GM23338 (cell line): Measurements from ENCODE around the gene PPP5C. TPM values are rescaled to one million over a fixed set of nuclear protein-coding genes. Genes with fewer than 3 reads are reported as not detected.

ENCODE experiments used
- ATAC-seq: fragments of 200-7000 bp; cut with Tn5 transposase; 3 replicates; pipeline ENCODE4 v1.9.1; 2020
- DNase-seq: peaks from one replicate; pipeline ENCODE4 v3.0.0-alpha.2; 2015; ENCODE audit warnings: low spot score
- H2AFZ ChIP-seq: fragments of 200-600 bp; sonication (generic); 2 replicates; pipeline ENCODE4 v1.8.0; 2016; ENCODE audit warnings: antibody characterized with exemption, mild to moderate bottlenecking, moderate library complexity
- H3F3A ChIP-seq: fragments of 200-600 bp; sonication (generic); replicated peaks from 2 replicates; pipeline ENCODE4 v1.8.0; 2017; ENCODE audit warnings: antibody characterized with exemption, mixed run types, low read depth
- H3K27ac ChIP-seq: fragments of 200-600 bp; sonication (generic); 2 replicates; pipeline ENCODE4 v1.6.1; 2016; ENCODE audit warnings: low read depth
- H3K27me3 ChIP-seq: fragments of 200-600 bp; sonication (generic); 2 replicates; pipeline ENCODE4 v1.8.0; 2016; ENCODE audit warnings: mild to moderate bottlenecking, mixed run types, moderate library complexity; ENCODE audit not compliant: insufficient read depth
- H3K36me3 ChIP-seq: fragments of 200-600 bp; sonication (generic); 2 replicates; pipeline ENCODE4 v1.8.0; 2016; ENCODE audit warnings: mild to moderate bottlenecking; ENCODE audit not compliant: insufficient read depth
- H3K4me1 ChIP-seq: fragments of 200-600 bp; sonication (generic); 2 replicates; pipeline ENCODE4 v1.8.0; 2016; ENCODE audit warnings: mild to moderate bottlenecking, moderate library complexity; ENCODE audit not compliant: insufficient read depth
- H3K4me2 ChIP-seq: fragments of 200-600 bp; sonication (generic); 2 replicates; pipeline ENCODE4 v1.7.1; 2017; ENCODE audit warnings: mixed run types
- H3K4me3 ChIP-seq: fragments of 200-600 bp; sonication (generic); 2 replicates; pipeline ENCODE4 v1.6.1; 2016; ENCODE audit warnings: mixed run types
- H3K79me2 ChIP-seq: fragments of 200-600 bp; sonication (generic); replicated peaks from 2 replicates; pipeline ENCODE4 v1.8.0; 2017; ENCODE audit warnings: mild to moderate bottlenecking; ENCODE audit not compliant: insufficient read depth
- H3K9me2 ChIP-seq: fragments of 200-600 bp; sonication (generic); 2 replicates; pipeline ENCODE4 v1.8.0; 2017; ENCODE audit not compliant: insufficient read depth
- H4K20me1 ChIP-seq: fragments of 200-600 bp; sonication (generic); replicated peaks from 2 replicates; pipeline ENCODE4 v1.8.0; 2017; ENCODE audit warnings: mild to moderate bottlenecking; ENCODE audit not compliant: insufficient read depth
- H3K27ac Mint-ChIP-seq: 2 replicates; pipeline ENCODE4 v1.8.0; 2020; ENCODE audit warnings: inconsistent platforms, mild to moderate bottlenecking, moderate library complexity, mixed read lengths
- H3K27me3 Mint-ChIP-seq: 3 replicates; pipeline ENCODE4 v1.8.0; 2022; ENCODE audit warnings: low read depth, mild to moderate bottlenecking, moderate library complexity, mixed read lengths, inconsistent platforms; ENCODE audit not compliant: insufficient read depth, poor library complexity
- H3K36me3 Mint-ChIP-seq: 3 replicates; pipeline ENCODE4 v1.8.0; 2021; ENCODE audit warnings: low read depth, mild to moderate bottlenecking, inconsistent platforms, moderate library complexity, mixed read lengths
- H3K4me1 Mint-ChIP-seq: 3 replicates; pipeline ENCODE4 v1.8.0; 2020; ENCODE audit warnings: mild to moderate bottlenecking, inconsistent platforms, mixed read lengths
- H3K4me3 Mint-ChIP-seq: 3 replicates; pipeline ENCODE4 v1.8.0; 2021; ENCODE audit warnings: moderate library complexity, mild to moderate bottlenecking, inconsistent platforms, mixed read lengths
- H3K9me3 Mint-ChIP-seq: 3 replicates; pipeline ENCODE4 v1.8.0; 2020; ENCODE audit warnings: moderate library complexity, mild to moderate bottlenecking, inconsistent platforms, mixed read lengths
- EZH2 ChIP-seq: fragments of 200-600 bp; sonication (generic); IDR thresholded peaks from one replicate; pipeline ENCODE4 v1.8.0; 2017; ENCODE audit warnings: antibody characterized with exemption, mild to moderate bottlenecking, low read depth; ENCODE audit not compliant: unreplicated experiment
- polyA plus RNA-seq: library from polyadenylated mRNA; unstranded; fragments of >200 nt; fragmentation: Nextera tagmentation; extraction: Ambion mirVana; gene quantifications from 2 replicates; pipeline ENCODE4 v1.2.1, GENCODE V29; 2016
- total RNA-seq: library from RNA; depleted of rRNA; stranded (reverse); fragments of >200 nt; shearing (Covaris generic); gene quantifications from 2 replicates; pipeline ENCODE4 v1.2.3, GENCODE V29; 2014
- TF ChIP-seq, protein P1 (sequence below): IDR thresholded peaks from one replicate; pipeline ENCODE4 v1.6.1; 2018; ENCODE audit warnings: antibody characterized with exemption; ENCODE audit not compliant: unreplicated experiment
- TF ChIP-seq, protein P2 (sequence below): fragments of 250-450 bp; sonication (Bioruptor Pico); IDR thresholded peaks from 2 replicates; pipeline ENCODE4 v1.5.0; 2020; ENCODE audit warnings: mild to moderate bottlenecking, moderate library complexity

PPP5C gene
- total and polyA plus RNA-seq, 2 experiments from 2014 or later = 51.6 to 123 TPM

DNA sequence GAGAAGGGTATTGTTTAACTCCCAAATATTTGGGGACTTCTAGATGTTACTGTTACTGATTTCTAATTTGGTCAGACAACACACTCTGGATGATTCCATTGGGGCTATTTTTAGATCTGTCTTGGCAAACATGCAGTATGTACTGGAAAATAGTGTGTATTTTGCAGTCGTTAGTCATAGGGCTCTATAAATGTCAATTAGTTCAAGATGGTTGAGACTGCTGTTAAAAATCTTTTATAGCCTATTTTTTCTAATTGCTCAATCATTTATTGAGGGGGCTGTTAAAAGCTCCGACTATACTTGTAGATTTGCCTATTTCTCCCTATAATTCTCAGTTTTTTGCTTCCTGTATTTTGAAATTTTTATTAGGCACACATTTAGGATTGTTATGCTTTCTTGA lies 31.4 kb downstream of the PPP5C start:
- no peak for DNase-seq
- H3K27ac Mint-ChIP-seq = no peak overlapping the region
- no peaks in the 10 kb centered on the region; the same call in 1 of the 2 replicates for H3F3A ChIP-seq
- H3K36me3 ChIP-seq = peaks cover 10% of the 10 kb centered on the region; the same call in 1 of the 2 replicates
- no peak overlapping the region for H2AFZ ChIP-seq
- H3K9me3 Mint-ChIP-seq = no peaks in the 10 kb centered on the region
- no peak for ATAC-seq
- no peak overlapping the region for H3K4me3 Mint-ChIP-seq
- peaks cover 20% of the 10 kb centered on the region for H4K20me1 ChIP-seq
- H3K4me2 ChIP-seq = no peak overlapping the region
- H3K4me3 ChIP-seq = no peak overlapping the region
- H3K9me2 ChIP-seq = no peaks in the 10 kb centered on the region
- no peaks in the 10 kb centered on the region for H3K27me3 ChIP-seq
- peaks cover 52% of the 10 kb centered on the region for H3K79me2 ChIP-seq
- no peak overlapping the region for H3K27ac ChIP-seq
- H3K27me3 Mint-ChIP-seq = peaks cover 8% of the 10 kb centered on the region
- H3K4me1 Mint-ChIP-seq = peaks cover 21% of the 10 kb centered on the region
- H3K4me1 ChIP-seq = peaks cover 12% of the 10 kb centered on the region
- peaks cover 66% of the 10 kb centered on the region for H3K36me3 Mint-ChIP-seq
- no peak for TF ChIP-seq EZH2
- TF ChIP-seq, protein P1, sequence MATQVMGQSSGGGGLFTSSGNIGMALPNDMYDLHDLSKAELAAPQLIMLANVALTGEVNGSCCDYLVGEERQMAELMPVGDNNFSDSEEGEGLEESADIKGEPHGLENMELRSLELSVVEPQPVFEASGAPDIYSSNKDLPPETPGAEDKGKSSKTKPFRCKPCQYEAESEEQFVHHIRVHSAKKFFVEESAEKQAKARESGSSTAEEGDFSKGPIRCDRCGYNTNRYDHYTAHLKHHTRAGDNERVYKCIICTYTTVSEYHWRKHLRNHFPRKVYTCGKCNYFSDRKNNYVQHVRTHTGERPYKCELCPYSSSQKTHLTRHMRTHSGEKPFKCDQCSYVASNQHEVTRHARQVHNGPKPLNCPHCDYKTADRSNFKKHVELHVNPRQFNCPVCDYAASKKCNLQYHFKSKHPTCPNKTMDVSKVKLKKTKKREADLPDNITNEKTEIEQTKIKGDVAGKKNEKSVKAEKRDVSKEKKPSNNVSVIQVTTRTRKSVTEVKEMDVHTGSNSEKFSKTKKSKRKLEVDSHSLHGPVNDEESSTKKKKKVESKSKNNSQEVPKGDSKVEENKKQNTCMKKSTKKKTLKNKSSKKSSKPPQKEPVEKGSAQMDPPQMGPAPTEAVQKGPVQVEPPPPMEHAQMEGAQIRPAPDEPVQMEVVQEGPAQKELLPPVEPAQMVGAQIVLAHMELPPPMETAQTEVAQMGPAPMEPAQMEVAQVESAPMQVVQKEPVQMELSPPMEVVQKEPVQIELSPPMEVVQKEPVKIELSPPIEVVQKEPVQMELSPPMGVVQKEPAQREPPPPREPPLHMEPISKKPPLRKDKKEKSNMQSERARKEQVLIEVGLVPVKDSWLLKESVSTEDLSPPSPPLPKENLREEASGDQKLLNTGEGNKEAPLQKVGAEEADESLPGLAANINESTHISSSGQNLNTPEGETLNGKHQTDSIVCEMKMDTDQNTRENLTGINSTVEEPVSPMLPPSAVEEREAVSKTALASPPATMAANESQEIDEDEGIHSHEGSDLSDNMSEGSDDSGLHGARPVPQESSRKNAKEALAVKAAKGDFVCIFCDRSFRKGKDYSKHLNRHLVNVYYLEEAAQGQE = no peak
- TF ChIP-seq, protein P2, sequence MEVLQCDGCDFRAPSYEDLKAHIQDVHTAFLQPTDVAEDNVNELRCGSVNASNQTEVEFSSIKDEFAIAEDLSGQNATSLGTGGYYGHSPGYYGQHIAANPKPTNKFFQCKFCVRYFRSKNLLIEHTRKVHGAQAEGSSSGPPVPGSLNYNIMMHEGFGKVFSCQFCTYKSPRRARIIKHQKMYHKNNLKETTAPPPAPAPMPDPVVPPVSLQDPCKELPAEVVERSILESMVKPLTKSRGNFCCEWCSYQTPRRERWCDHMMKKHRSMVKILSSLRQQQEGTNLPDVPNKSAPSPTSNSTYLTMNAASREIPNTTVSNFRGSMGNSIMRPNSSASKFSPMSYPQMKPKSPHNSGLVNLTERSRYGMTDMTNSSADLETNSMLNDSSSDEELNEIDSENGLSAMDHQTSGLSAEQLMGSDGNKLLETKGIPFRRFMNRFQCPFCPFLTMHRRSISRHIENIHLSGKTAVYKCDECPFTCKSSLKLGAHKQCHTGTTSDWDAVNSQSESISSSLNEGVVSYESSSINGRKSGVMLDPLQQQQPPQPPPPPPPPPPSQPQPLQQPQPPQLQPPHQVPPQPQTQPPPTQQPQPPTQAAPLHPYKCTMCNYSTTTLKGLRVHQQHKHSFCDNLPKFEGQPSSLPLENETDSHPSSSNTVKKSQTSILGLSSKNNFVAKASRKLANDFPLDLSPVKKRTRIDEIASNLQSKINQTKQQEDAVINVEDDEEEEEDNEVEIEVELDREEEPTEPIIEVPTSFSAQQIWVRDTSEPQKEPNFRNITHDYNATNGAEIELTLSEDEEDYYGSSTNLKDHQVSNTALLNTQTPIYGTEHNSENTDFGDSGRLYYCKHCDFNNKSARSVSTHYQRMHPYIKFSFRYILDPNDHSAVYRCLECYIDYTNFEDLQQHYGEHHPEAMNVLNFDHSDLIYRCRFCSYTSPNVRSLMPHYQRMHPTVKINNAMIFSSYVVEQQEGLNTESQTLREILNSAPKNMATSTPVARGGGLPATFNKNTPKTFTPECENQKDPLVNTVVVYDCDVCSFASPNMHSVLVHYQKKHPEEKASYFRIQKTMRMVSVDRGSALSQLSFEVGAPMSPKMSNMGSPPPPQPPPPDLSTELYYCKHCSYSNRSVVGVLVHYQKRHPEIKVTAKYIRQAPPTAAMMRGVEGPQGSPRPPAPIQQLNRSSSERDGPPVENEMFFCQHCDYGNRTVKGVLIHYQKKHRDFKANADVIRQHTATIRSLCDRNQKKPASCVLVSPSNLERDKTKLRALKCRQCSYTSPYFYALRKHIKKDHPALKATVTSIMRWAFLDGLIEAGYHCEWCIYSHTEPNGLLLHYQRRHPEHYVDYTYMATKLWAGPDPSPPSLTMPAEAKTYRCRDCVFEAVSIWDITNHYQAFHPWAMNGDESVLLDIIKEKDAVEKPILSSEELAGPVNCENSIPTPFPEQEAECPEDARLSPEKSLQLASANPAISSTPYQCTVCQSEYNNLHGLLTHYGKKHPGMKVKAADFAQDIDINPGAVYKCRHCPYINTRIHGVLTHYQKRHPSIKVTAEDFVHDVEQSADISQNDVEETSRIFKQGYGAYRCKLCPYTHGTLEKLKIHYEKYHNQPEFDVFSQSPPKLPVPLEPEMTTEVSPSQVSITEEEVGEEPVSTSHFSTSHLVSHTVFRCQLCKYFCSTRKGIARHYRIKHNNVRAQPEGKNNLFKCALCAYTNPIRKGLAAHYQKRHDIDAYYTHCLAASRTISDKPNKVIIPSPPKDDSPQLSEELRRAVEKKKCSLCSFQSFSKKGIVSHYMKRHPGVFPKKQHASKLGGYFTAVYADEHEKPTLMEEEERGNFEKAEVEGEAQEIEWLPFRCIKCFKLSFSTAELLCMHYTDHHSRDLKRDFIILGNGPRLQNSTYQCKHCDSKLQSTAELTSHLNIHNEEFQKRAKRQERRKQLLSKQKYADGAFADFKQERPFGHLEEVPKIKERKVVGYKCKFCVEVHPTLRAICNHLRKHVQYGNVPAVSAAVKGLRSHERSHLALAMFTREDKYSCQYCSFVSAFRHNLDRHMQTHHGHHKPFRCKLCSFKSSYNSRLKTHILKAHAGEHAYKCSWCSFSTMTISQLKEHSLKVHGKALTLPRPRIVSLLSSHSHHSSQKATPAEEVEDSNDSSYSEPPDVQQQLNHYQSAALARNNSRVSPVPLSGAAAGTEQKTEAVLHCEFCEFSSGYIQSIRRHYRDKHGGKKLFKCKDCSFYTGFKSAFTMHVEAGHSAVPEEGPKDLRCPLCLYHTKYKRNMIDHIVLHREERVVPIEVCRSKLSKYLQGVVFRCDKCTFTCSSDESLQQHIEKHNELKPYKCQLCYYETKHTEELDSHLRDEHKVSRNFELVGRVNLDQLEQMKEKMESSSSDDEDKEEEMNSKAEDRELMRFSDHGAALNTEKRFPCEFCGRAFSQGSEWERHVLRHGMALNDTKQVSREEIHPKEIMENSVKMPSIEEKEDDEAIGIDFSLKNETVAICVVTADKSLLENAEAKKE (CRISPR knock-in tag) = no peak
